ENCODE data around the gene TBC1D32. TPM values are rescaled to one million over a fixed set of nuclear protein-coding genes. Genes with fewer than 3 reads are reported as not detected.
"Not testable (repeated sequence)": the region's sequence is repeated elsewhere in the genome, so short reads cannot be mapped to it uniquely, and the experiment has no call there.

The TBC1D32 gene
- polyA plus RNA-seq, 1 donor: 18.7 TPM

GRCh38 chr6:121333196-121333595 lies 1.1 kb downstream of the TBC1D32 start:
- no peak for DNase-seq

- DNase-seq: no peak
Observed at GRCh38 chr6:121330516-121330915, 3.8 kb downstream of the TBC1D32 start.

- no peak for DNase-seq
Observed at GRCh38 chr6:121321282-121321681, 13.0 kb downstream of the TBC1D32 start.

GRCh38 chr6:121319603-121320002 lies 14.7 kb downstream of the TBC1D32 start:
- no peak for DNase-seq

- no peak for DNase-seq
Observed at GRCh38 chr6:121319112-121319553, 15.1 kb downstream of the TBC1D32 start.

- DNase-seq: no peak
Observed at GRCh38 chr6:121314381-121315112, 19.7 kb downstream of the TBC1D32 start.

GRCh38 chr6:121311814-121312213 lies 22.5 kb downstream of the TBC1D32 start:
- not testable (repeated sequence) for DNase-seq

GRCh38 chr6:121310495-121310894 lies 23.8 kb downstream of the TBC1D32 start:
- DNase-seq: no peak

GRCh38 chr6:121309768-121310469 lies 24.4 kb downstream of the TBC1D32 start:
- no peak for DNase-seq

GRCh38 chr6:121305957-121306607 lies 28.2 kb downstream of the TBC1D32 start:
- DNase-seq: peak; percentile 35

GRCh38 chr6:121302882-121303281 lies 31.4 kb downstream of the TBC1D32 start:
- no peak for DNase-seq

- DNase-seq: not testable (repeated sequence)
Observed at GRCh38 chr6:121301156-121301555, 33.1 kb downstream of the TBC1D32 start.

GRCh38 chr6:121297694-121298093 lies 36.6 kb downstream of the TBC1D32 start:
- DNase-seq: no peak

GRCh38 chr6:121285041-121285440 lies 49.2 kb downstream of the TBC1D32 start:
- no peak for DNase-seq

GRCh38 chr6:121274666-121275295 lies 59.5 kb downstream of the TBC1D32 start:
- DNase-seq: no peak

GRCh38 chr6:121263742-121264141 lies 70.5 kb downstream of the TBC1D32 start:
- no peak for DNase-seq

- no peak for DNase-seq
Observed at GRCh38 chr6:121260651-121261102, 73.6 kb downstream of the TBC1D32 start.

- no peak for DNase-seq
Observed at GRCh38 chr6:121247386-121247785, 86.9 kb downstream of the TBC1D32 start.

- DNase-seq: no peak
Observed at GRCh38 chr6:121242386-121242785, 91.9 kb downstream of the TBC1D32 start.

- DNase-seq: no peak
Observed at GRCh38 chr6:121237859-121238258, 96.4 kb downstream of the TBC1D32 start.

GRCh38 chr6:121236984-121237383 lies 97.3 kb downstream of the TBC1D32 start:
- no peak for DNase-seq

- DNase-seq: no peak
Observed at GRCh38 chr6:121235386-121235785, 98.9 kb downstream of the TBC1D32 start.
